Measurements from ENCODE around the gene TYR. TPM values are rescaled to one million over a fixed set of nuclear protein-coding genes. Genes with fewer than 3 reads are reported as not detected.

Gene TYR
- total RNA-seq, result 10 to 100 TPM in 3 of 4 donors, 1 to 10 TPM in 1; 4.2 to 11.4 (median 10.9) TPM

- 78 to 84% methylated on average over 8 of the region's 8 CpGs for WGBS, 2 donors
- DNase-seq (ENCODE audit: low spot score in 2 of 2), result no peak
- intact Hi-C loops (cut with DNase I; ENCODE audit: low total_unique reads), result no loop called here
These were observed at the start of gene TYR for GRCh38 chr11:89177691-89178231. TSS of gene TYR (plus strand) at chr11:89177875. CDS start at chr11:89177954, 79 bp downstream.

DNA sequence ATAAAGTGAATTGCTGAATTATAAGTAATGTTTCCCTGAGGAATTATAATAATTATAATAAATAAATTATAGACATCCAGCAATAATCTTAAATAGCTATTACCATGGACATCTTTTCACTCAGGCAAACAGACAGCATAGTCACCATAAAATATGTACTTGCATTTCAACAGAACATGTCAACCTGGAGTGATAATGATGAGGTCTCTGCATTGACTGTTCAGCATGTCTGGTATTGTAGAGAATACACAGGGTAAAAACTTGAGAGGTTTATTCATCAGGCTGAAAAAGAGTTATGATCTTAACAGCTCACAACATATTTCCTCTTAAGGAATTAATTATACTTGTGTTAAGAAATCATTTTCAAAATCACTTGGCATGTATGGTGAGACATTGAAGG, 41.1 kb upstream of the TYR start:
- no peak for DNase-seq (ENCODE audit: low spot score in 2 of 2)
- no peak overlapping the region for H3K4me3 ChIP-seq (ENCODE audit: low read depth, poor library complexity, severe bottlenecking)
- TF ChIP-seq POLR2A (IDR thresholded peaks at IDR 0.05) (no peak), CTCF (IDR thresholded peaks at IDR 0.05) (no peak)
- intact Hi-C loops (cut with DNase I; ENCODE audit: low total_unique reads), result no loop called here

More at GRCh38 chr11:89177691-89178231, at the start of gene TYR:
- no peak within 1 kb of the TSS for H3K4me3 ChIP-seq (ENCODE audit: low read depth, poor library complexity, severe bottlenecking)
- no peak for TF ChIP-seq CTCF (IDR thresholded peaks at IDR 0.05)

DNA sequence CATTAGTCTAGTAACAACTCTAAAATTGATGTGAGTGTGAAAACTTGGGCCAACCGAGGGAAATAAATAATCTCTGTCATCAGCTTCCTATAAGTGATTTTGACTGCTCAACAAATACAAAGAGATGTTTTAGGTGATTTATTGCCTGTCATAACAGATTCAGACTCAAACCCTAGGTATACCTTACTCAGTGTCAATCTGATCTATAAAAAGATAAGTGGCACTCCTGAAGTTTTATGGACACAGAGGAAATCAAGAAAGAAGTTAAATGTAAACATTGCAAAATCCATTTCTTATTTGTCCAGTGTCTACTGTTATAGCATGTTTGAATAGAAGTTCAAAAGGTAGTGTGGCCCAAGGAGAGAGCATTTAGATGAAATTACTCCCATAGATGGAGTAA, 30.4 kb upstream of the TYR start:
- 31 to 42% methylated on average over 1 of the region's 1 CpG for WGBS, 2 donors
- TF ChIP-seq CTCF (IDR thresholded peaks at IDR 0.05), result no peak
- no peak for TF ChIP-seq POLR2A (IDR thresholded peaks at IDR 0.05)
- intact Hi-C loops (cut with DNase I; ENCODE audit: low total_unique reads), result no loop called here
- H3K4me3 ChIP-seq (ENCODE audit: low read depth, poor library complexity, severe bottlenecking), result no peak overlapping the region
- DNase-seq (ENCODE audit: low spot score in 2 of 2), result no peak

DNA sequence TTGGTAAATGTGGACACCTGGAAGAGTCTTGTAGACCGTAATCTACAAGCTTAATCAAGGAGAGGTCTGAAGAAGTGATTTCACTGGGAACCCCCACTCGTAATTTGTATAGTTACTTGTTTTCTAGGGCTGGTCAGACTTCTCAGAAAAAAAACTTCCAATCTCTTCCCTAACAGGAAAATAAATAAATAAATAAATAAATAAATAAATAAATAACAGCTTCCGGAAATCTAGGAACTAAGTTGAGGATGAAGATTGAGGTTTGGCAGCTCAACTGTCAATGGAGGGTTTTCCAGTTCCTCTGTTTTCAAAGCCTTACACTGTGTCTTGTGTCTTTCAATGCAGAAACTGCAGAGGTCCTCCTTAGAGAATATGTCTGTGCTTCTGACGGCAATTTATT, 17.7 kb upstream of the TYR start:
- intact Hi-C loops (cut with DNase I; ENCODE audit: low total_unique reads), result no loop called here
- no peak overlapping the region for H3K4me3 ChIP-seq (ENCODE audit: low read depth, poor library complexity, severe bottlenecking)
- TF ChIP-seq CTCF (IDR thresholded peaks at IDR 0.05) (no peak), POLR2A (IDR thresholded peaks at IDR 0.05) (no peak)
- WGBS, 2 donors, result 93 to 95% methylated on average over 4 of the region's 4 CpGs
- no peak for DNase-seq (ENCODE audit: low spot score in 2 of 2)

- no peak for TF ChIP-seq POLR2A (IDR thresholded peaks at IDR 0.05)
- no peak for TF ChIP-seq CTCF (IDR thresholded peaks at IDR 0.05)
- H3K4me3 ChIP-seq (ENCODE audit: low read depth, poor library complexity, severe bottlenecking), result no peak overlapping the region
- 79 to 84% methylated on average over 3 of the region's 3 CpGs for WGBS, 2 donors
- DNase-seq (ENCODE audit: low spot score in 2 of 2), result no peak
- intact Hi-C loops (cut with DNase I; ENCODE audit: low total_unique reads), result no loop called here
These were observed 15.7 kb upstream of the TYR start for GRCh38 chr11:89161949-89162348.

GRCh38 chr11:89163686-89164085, 14.0 kb upstream of the TYR start:
- no peak overlapping the region for H3K4me3 ChIP-seq (ENCODE audit: low read depth, poor library complexity, severe bottlenecking)
- TF ChIP-seq CTCF (IDR thresholded peaks at IDR 0.05) (no peak), POLR2A (IDR thresholded peaks at IDR 0.05) (no peak)
- 69 to 78% methylated on average over 3 of the region's 3 CpGs for WGBS, 2 donors
- intact Hi-C loops (cut with DNase I; ENCODE audit: low total_unique reads), result no loop called here
- no peak for DNase-seq (ENCODE audit: low spot score in 2 of 2)
